CD8-positive, alpha-beta memory T cell (primary cell): Measurements from ENCODE around the gene MRPL38. TPM values are rescaled to one million over a fixed set of nuclear protein-coding genes. Genes with fewer than 3 reads are reported as not detected.

Experiments used
- CTCF ChIA-PET: fragments of 350-600 bp; sonication (Branson Sonifier 250); formaldehyde crosslinking; loops from one replicate; lab custom pipeline; 2021; ENCODE audit warnings: antibody characterized with exemption; lab: Charles Lee
- POLR2A ChIA-PET: fragments of 350-600 bp; sonication (Branson Sonifier 250); formaldehyde crosslinking; loops from one replicate; lab custom pipeline; 2021; ENCODE audit warnings: antibody characterized with exemption; lab: Charles Lee
- DNase-seq, 5 donors: peaks; one replicate each; pipeline versions ENCODE4 v3.0.0 to v3.0.0-alpha.2; 2020 to 2022; ENCODE audit warnings: mixed read lengths in 1 of 5
- H3K27ac ChIP-seq: one replicate; pipeline ENCODE4 v1.7.0; 2013; ENCODE audit warnings: low read depth, mild to moderate bottlenecking, low read length, moderate library complexity
- H3K27me3 ChIP-seq: 2 replicates; pipeline ENCODE4 v1.7.0; 2013; ENCODE audit warnings: low read length, mild to moderate bottlenecking; ENCODE audit not compliant: insufficient read depth, poor library complexity, severe bottlenecking
- H3K36me3 ChIP-seq: 2 replicates; pipeline ENCODE4 v1.7.0; 2013; ENCODE audit warnings: mild to moderate bottlenecking, low read length, moderate library complexity; ENCODE audit not compliant: insufficient read depth
- H3K4me1 ChIP-seq: 2 replicates; pipeline ENCODE4 v1.7.0; 2013; ENCODE audit warnings: mild to moderate bottlenecking, low read length, moderate library complexity; ENCODE audit not compliant: insufficient read depth
- H3K4me3 ChIP-seq: 2 replicates; pipeline ENCODE4 v1.7.0; 2013; ENCODE audit warnings: mild to moderate bottlenecking, low read length
- H3K9me3 ChIP-seq: 2 replicates; pipeline ENCODE4 v1.7.0; 2013; ENCODE audit warnings: mild to moderate bottlenecking, low read length
- H3K27ac Mint-ChIP-seq, 8 donors: one replicate each; pipeline ENCODE4 v1.8.0; 2020 to 2021; ENCODE audit warnings: mixed read lengths in 8 of 8, mild to moderate bottlenecking in 6 of 8, inconsistent platforms in 3 of 8, moderate library complexity in 3 of 8
- H3K27me3 Mint-ChIP-seq, 2 donors: one replicate each; pipeline ENCODE4 v1.8.0; 2020 to 2021; ENCODE audit warnings: mixed read lengths in 2 of 2, mild to moderate bottlenecking in 1 of 2, moderate library complexity in 1 of 2
- H3K36me3 Mint-ChIP-seq, 3 donors: one replicate each; pipeline ENCODE4 v1.8.0; 2020 to 2021; ENCODE audit warnings: mixed read lengths in 3 of 3, inconsistent platforms in 1 of 3, mild to moderate bottlenecking in 1 of 3
- H3K4me1 Mint-ChIP-seq, 3 donors: one replicate each; pipeline ENCODE4 v1.8.0; 2020 to 2021; ENCODE audit warnings: mixed read lengths in 3 of 3, inconsistent platforms in 1 of 3, mild to moderate bottlenecking in 1 of 3
- H3K4me3 Mint-ChIP-seq, 7 donors: one replicate each; pipeline ENCODE4 v1.8.0; 2020 to 2021; ENCODE audit warnings: mixed read lengths in 7 of 7, mild to moderate bottlenecking in 6 of 7, moderate library complexity in 4 of 7, inconsistent platforms in 2 of 7
- H3K9me3 Mint-ChIP-seq, 5 donors: one replicate each; pipeline ENCODE4 v1.8.0; 2020 to 2022; ENCODE audit warnings: mixed read lengths in 5 of 5, mild to moderate bottlenecking in 3 of 5, moderate library complexity in 2 of 5, inconsistent platforms in 1 of 5
- polyA plus RNA-seq: library from polyadenylated mRNA; unstranded; fragments of 300-500 nt; fragmentation: Illumina TruSeq; gene quantifications from one replicate; pipeline ENCODE4 v1.2.3, GENCODE V29; 2021
- total RNA-seq, 2 experiments: library from RNA; stranded (reverse); gene quantifications; one replicate each; pipeline ENCODE4 v1.2.3, GENCODE V29; 2021

The MRPL38 gene
- total and polyA plus RNA-seq, 3 experiments from 2014 or later, result 73.1 to 180 (median 171) TPM

GRCh38 chr17:75925912-75926311, 21.2 kb upstream of the MRPL38 start:
- no peak overlapping the region for H3K4me3 ChIP-seq
- H3K4me3 Mint-ChIP-seq, result no peak overlapping the region
- H3K9me3 ChIP-seq, result no peaks in the 10 kb centered on the region
- H3K4me1 ChIP-seq, result no peaks in the 10 kb centered on the region
- no peaks in the 10 kb centered on the region for H3K4me1 Mint-ChIP-seq
- H3K27ac ChIP-seq, result no peak overlapping the region
- H3K27ac Mint-ChIP-seq, result no peak overlapping the region
- H3K9me3 Mint-ChIP-seq, result no peaks in the 10 kb centered on the region
- H3K27me3 Mint-ChIP-seq, result peaks cover 0 to 1% of the 10 kb centered on the region in 2 donors
- POLR2A ChIA-PET, result interaction anchor here (0.6 kb wide), 1 partner anchor 454 kb away, joined by 3 read pairs; no protein-coding TSS in a partner anchor
- peaks cover 0 to 26% (median 7%) of the 10 kb centered on the region in 3 donors for H3K36me3 Mint-ChIP-seq
- H3K36me3 ChIP-seq, result no peaks in the 10 kb centered on the region
- DNase-seq, result no peak
- CTCF ChIA-PET, result interaction anchor here (0.9 to 1.2 kb wide), 2 partner anchors 85 to 162 kb away, joined by 3 read pairs; no protein-coding TSS in a partner anchor
- no peaks in the 10 kb centered on the region for H3K27me3 ChIP-seq

DNA sequence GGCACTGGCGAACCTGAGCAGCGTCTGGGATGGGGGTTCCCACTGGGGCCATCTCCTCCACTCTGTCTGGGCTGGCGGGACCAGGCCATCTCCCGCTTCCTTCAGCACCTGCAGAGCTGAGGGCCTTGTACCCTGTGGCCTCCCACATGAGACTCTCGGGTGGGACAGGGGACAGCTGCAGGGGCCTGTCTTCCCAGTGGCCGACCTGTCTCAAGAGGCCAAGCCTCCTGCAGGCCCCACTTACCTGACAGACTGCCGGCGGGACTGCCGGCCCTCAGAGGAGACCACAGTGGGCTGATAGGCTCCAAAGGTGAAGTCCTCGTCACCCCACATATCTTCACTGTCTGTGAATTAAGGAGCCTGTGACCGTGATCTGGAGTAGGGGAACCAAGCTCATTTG, 20.4 kb upstream of the MRPL38 start:
- Histone ChIP-seq H3K27me3 (no peaks in the 10 kb centered on the region), H3K9me3 (no peaks in the 10 kb centered on the region), H3K27ac (no peak overlapping the region), H3K4me3 (no peak overlapping the region), H3K36me3 (no peaks in the 10 kb centered on the region), H3K4me1 (no peaks in the 10 kb centered on the region)
- no peak for DNase-seq
- CTCF ChIA-PET, result interaction anchor here (1.2 kb wide), 1 partner anchor 86 kb away, joined by 3 read pairs; no protein-coding TSS in a partner anchor
- POLR2A ChIA-PET, result interaction anchor here (0.6 kb wide), 1 partner anchor 455 kb away, joined by 3 read pairs; no protein-coding TSS in a partner anchor
- no peaks in the 10 kb centered on the region for H3K4me1 Mint-ChIP-seq
- H3K27me3 Mint-ChIP-seq, result peaks cover 0 to 1% of the 10 kb centered on the region in 2 donors
- H3K9me3 Mint-ChIP-seq, result no peaks in the 10 kb centered on the region
- no peak overlapping the region for H3K27ac Mint-ChIP-seq
- no peak overlapping the region for H3K4me3 Mint-ChIP-seq
- peaks cover 0 to 26% (median 7%) of the 10 kb centered on the region in 3 donors for H3K36me3 Mint-ChIP-seq

DNA sequence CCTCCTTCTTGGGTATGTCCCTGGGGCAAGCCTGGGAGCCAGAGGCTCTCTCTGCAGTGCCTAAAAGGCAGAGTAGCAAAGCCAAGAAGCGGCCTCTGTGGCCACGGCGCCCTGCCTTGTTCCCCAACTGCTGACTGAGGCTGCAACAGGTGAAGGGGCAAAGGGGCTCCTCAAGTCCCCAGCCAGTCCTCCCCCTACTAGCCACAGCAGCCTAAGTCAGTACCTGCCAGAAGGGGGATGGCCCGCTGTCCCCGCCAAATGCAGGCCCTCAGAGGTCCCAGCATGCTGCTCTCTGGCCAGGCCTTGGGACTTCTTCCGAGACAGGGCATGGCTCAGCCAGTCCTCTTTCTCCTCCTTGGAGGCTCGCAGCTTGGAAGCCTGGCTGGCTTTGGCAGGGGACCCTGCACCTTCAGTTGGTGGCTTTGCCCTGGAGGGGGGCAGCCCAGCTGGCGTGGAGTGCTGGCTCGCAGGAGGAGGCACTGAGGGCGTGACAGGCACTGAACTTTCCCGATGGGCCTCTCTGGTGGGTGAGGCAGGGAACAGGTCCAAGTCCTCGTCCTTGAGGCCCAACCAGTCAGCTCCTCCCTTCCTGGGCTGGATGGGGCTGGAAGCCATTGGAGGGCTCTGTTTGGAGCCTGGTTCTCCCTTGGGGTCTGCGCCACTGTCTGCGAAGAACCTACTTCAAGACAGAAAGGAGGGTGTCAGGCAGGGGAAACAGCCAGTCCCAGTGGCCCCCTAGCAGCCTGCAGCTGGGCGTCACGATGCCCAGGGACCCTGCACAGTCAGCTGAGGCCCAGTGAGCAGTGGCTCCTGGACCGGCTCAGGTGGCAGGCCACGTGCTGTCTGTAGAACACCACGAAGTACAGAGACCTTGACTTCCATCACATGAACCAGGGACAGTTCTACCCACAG, 18.5 kb upstream of the MRPL38 start:
- ChIA-PET CTCF (no interaction called here), POLR2A (no interaction called here)
- Histone ChIP-seq H3K27me3 (no peaks in the 10 kb centered on the region), H3K27ac (no peak overlapping the region), H3K4me3 (no peak overlapping the region), H3K4me1 (no peaks in the 10 kb centered on the region), H3K9me3 (no peaks in the 10 kb centered on the region), H3K36me3 (no peaks in the 10 kb centered on the region)
- DNase-seq, result no peak
- H3K27ac Mint-ChIP-seq, result peak overlapping the region in 1 of 8 donors; percentile 54
- no peaks in the 10 kb centered on the region for H3K4me1 Mint-ChIP-seq
- H3K4me3 Mint-ChIP-seq, result no peak overlapping the region
- H3K9me3 Mint-ChIP-seq, result no peaks in the 10 kb centered on the region
- no peaks in the 10 kb centered on the region for H3K27me3 Mint-ChIP-seq
- peaks cover 0 to 29% (median 7%) of the 10 kb centered on the region in 3 donors for H3K36me3 Mint-ChIP-seq

DNA sequence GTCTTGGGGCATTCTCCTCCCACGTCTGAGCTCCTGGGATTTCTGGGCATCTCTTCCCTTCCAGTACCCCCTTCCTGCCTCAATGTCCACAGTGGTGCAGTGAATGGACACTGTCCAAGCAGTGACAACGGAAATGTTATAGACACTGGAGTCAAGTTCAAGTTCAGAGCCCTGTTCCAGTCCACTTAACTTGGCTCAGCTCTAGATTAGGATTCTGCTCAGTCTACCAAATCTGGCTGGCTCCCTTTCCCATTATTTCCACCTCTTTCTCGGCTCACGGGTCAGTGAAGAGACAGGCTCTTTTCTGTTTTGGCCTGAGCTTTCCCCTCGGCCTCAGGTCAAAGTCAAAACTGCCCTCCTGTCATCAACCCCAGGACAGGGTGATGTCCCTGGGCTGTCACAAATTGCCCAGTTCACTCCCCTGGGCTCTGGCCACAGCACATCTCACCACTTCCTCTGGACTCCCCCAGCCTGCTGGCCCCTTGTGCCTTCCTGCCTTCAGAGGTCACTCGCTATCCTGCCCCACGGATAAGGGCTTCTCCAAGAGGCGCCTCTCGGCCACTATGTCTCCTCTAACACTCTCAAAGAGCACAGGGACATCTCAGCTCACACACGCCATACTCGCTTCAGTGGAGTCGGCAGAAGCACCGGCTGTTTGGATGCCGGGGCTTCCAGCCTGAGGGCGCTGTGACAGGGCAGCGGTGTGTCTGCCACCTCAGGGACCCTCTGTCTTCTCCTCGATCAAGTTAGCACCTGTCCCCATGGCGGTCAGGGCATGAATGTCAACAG, 17.7 kb upstream of the MRPL38 start:
- DNase-seq, result peak in 1 of 5 donors; percentile 20
- no peaks in the 10 kb centered on the region for H3K27me3 ChIP-seq
- H3K4me3 Mint-ChIP-seq, result no peak overlapping the region
- no peaks in the 10 kb centered on the region for H3K9me3 ChIP-seq
- H3K27ac Mint-ChIP-seq, result peak overlapping the region in 3 of 8 donors; percentile 29 to 54 (median 45)
- H3K36me3 ChIP-seq, result no peaks in the 10 kb centered on the region
- no peak overlapping the region for H3K27ac ChIP-seq
- peaks cover 0 to 29% (median 7%) of the 10 kb centered on the region in 3 donors for H3K36me3 Mint-ChIP-seq
- H3K4me3 ChIP-seq, result no peak overlapping the region
- ChIA-PET CTCF (interaction anchor here (0.6 kb wide), 1 partner anchor 66 kb away, joined by 3 read pairs; no protein-coding TSS in a partner anchor), POLR2A (no interaction called here)
- H3K4me1 Mint-ChIP-seq, result peaks cover 0 to under 1% (median under 1%) of the 10 kb centered on the region in 3 donors
- no peaks in the 10 kb centered on the region for H3K27me3 Mint-ChIP-seq
- no peaks in the 10 kb centered on the region for H3K9me3 Mint-ChIP-seq
- no peaks in the 10 kb centered on the region for H3K4me1 ChIP-seq

DNA sequence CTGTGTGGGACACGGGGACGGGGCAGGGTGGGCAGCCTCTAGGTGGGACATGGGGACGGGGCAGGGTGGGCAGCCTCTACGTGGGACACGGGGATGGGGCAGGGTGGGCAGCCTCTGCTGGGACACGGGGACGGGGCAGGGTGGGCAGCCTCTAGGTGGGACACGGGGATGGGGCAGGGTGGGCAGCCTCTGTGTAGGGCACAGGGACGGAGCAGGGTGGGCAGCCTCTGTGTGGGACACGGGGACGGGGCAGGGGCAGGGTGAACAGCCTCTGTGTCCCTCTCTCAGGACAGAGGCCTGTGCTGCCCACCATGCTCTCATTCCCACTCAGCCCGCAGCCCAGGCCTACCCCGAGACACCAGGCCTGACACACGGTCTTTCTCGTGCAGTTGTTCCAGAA, 16.9 kb upstream of the MRPL38 start:
- Mint-ChIP-seq H3K36me3 (peaks cover 0 to 31% (median 7%) of the 10 kb centered on the region in 3 donors), H3K27me3 (no peaks in the 10 kb centered on the region), H3K27ac (no peak overlapping the region), H3K4me3 (no peak overlapping the region), H3K9me3 (no peaks in the 10 kb centered on the region), H3K4me1 (peaks cover 3 to 4% (median 4%) of the 10 kb centered on the region in 3 donors)
- Histone ChIP-seq H3K9me3 (no peaks in the 10 kb centered on the region), H3K4me3 (no peak overlapping the region), H3K27me3 (no peaks in the 10 kb centered on the region), H3K4me1 (no peaks in the 10 kb centered on the region), H3K36me3 (no peaks in the 10 kb centered on the region), H3K27ac (no peak overlapping the region)
- ChIA-PET POLR2A (no interaction called here), CTCF (interaction anchor here (0.6 kb wide), 1 partner anchor 67 kb away, joined by 3 read pairs; no protein-coding TSS in a partner anchor)
- DNase-seq, result peak in 1 of 5 donors; percentile 27

- POLR2A ChIA-PET, result no interaction called here
- CTCF ChIA-PET, result interaction anchor here (1.0 to 1.2 kb wide), 2 partner anchors 15 to 85 kb away, joined by 3 read pairs; no protein-coding TSS in a partner anchor
Observed at GRCh38 chr17:75920045-75920560, 15.4 kb upstream of the MRPL38 start.

DNA sequence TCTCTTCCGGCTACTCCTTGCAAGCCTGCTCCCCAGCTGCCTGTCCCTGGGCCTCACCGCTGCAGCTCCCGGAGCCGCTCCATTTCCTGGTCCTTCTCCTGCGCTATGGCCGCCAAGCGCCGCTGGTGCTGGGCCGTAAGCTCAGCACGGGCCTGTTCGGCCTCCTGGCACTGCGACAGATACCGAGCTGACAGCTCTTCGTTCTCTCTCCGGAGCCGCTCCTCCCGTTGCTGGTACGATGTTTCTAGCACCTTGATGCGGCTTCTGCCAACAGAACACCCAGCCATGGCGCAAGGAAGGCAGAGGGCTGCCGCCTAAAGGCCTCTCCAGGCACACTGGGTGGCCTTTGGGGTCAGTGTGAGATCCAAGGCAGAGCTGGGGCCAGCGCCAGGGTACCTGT, 14.9 kb upstream of the MRPL38 start:
- Mint-ChIP-seq H3K27ac (peak overlapping the region in 1 of 8 donors; percentile 86), H3K4me3 (no peak overlapping the region), H3K4me1 (peaks cover 4 to 5% (median 4%) of the 10 kb centered on the region in 3 donors), H3K36me3 (peaks cover 0 to 26% (median 4%) of the 10 kb centered on the region in 3 donors), H3K9me3 (no peaks in the 10 kb centered on the region), H3K27me3 (no peaks in the 10 kb centered on the region)
- no peaks in the 10 kb centered on the region for H3K4me1 ChIP-seq
- POLR2A ChIA-PET, result no interaction called here
- no peaks in the 10 kb centered on the region for H3K36me3 ChIP-seq
- no peak overlapping the region for H3K27ac ChIP-seq
- H3K9me3 ChIP-seq, result no peaks in the 10 kb centered on the region
- CTCF ChIA-PET, result interaction anchor here (1.0 to 1.2 kb wide), 2 partner anchors 14 to 86 kb away, joined by 3 read pairs; no protein-coding TSS in a partner anchor
- H3K27me3 ChIP-seq, result no peaks in the 10 kb centered on the region
- DNase-seq, result no peak
- H3K4me3 ChIP-seq, result no peak overlapping the region

More at GRCh38 chr17:75920045-75920560, 15.4 kb upstream of the MRPL38 start:
- H3K4me1 Mint-ChIP-seq, result peaks cover 4 to 5% (median 4%) of the 10 kb centered on the region in 3 donors
- peaks cover 0 to 21% (median 4%) of the 10 kb centered on the region in 3 donors for H3K36me3 Mint-ChIP-seq
- H3K27ac ChIP-seq, result no peak overlapping the region
- no peaks in the 10 kb centered on the region for H3K27me3 Mint-ChIP-seq
- no peaks in the 10 kb centered on the region for H3K36me3 ChIP-seq
- no peaks in the 10 kb centered on the region for H3K9me3 ChIP-seq
- no peak overlapping the region for H3K4me3 ChIP-seq
- H3K4me1 ChIP-seq, result no peaks in the 10 kb centered on the region
- H3K4me3 Mint-ChIP-seq, result no peak overlapping the region
- peak overlapping the region in 1 of 8 donors; percentile 86 for H3K27ac Mint-ChIP-seq
- H3K27me3 ChIP-seq, result no peaks in the 10 kb centered on the region
- DNase-seq, result no peak
- H3K9me3 Mint-ChIP-seq, result no peaks in the 10 kb centered on the region
